Measurements from ENCODE around the gene KRTAP10-3. TPM values are rescaled to one million over a fixed set of nuclear protein-coding genes. Genes with fewer than 3 reads are reported as not detected.
"Not testable (repeated sequence)": the region's sequence is repeated elsewhere in the genome, so short reads cannot be mapped to it uniquely, and the experiment has no call there.

KRTAP10-3 gene
- total and polyA plus RNA-seq, 2 of the 13 experiments (the other 11 are each of a cell fraction or from before 2014, with no cell fraction given): not detected

GRCh38 chr21:44574457-44575306, 16.1 kb upstream of the KRTAP10-3 start (continued):
- TF ChIP-seq PCBP2 (optimal IDR thresholded peaks at IDR 0.05; ENCODE audit: low read depth, low read length, poor library complexity, severe bottlenecking) (no peak), PRDM4 (CRISPR knock-in tag; IDR thresholded peaks at IDR 0.05; ENCODE audit: borderline replicate concordance) (no peak), HNF4A (CRISPR knock-in tag; IDR thresholded peaks at IDR 0.05) (peak; percentile 89)

DNA sequence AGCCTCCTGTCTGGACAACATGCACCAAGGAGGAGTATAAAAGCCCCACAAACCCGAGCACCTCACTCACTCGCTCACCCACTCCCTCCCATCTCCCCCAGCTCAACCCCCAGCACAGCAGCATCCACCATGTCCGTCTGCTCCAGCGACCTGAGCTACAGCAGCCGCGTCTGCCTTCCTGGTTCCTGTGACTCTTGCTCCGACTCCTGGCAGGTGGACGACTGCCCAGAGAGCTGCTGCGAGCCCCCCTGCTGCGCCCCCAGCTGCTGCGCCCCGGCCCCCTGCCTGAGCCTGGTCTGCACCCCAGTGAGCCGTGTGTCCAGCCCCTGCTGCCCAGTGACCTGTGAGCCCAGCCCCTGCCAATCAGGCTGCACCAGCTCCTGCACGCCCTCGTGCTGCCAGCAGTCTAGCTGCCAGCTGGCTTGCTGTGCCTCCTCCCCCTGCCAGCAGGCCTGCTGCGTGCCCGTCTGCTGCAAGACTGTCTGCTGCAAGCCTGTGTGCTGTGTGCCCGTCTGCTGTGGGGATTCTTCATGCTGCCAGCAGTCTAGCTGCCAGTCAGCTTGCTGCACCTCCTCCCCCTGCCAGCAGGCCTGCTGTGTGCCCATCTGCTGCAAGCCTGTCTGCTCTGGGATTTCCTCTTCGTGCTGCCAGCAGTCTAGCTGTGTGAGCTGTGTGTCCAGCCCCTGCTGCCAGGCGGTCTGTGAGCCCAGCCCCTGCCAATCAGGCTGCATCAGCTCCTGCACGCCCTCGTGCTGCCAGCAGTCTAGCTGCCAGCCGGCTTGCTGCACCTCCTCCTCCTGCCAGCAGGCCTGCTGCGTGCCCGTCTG, 15.2 kb upstream of the KRTAP10-3 start, which contains the start of gene KRTAP10-4:
KRTAP10-4 (plus strand) TSS at position 100 of the 827 bp plus-strand sequence; CDS start at position 130, 30 bp downstream.
- peak within 1 kb of the TSS; percentile 25; the same call in 1 of the 2 replicates for H3K9ac ChIP-seq (ENCODE audit: insufficient read depth, low read depth, low read length)
- H3K27me3 ChIP-seq (ENCODE audit: control insufficient read depth in 1 of 2, insufficient read depth in 2 of 2, low read length in 2 of 2); in situ Hi-C loops (cut with HindIII; ENCODE audit: extremely low pct_ligation_motif_present, low pct_unique_long_range_greater_than_20kb); DNase-seq (ENCODE audit: low spot score); ATAC-seq; H3K79me2 ChIP-seq (ENCODE audit: insufficient read depth, low read length); H3K27ac ChIP-seq (ENCODE audit: extremely low read length, insufficient read depth, low read length); H2AFZ ChIP-seq (ENCODE audit: low read length); BruUV-seq (replicated peaks); FAIRE-seq; H3K36me3 ChIP-seq (replicated peaks in 1 of 2; ENCODE audit: control insufficient read depth in 1 of 2, insufficient read depth in 2 of 2, low read length in 2 of 2); intact Hi-C loops (cut with micrococcal nuclease; ENCODE audit: unreplicated experiment); H4K20me1 ChIP-seq (ENCODE audit: insufficient read depth, low read length); POLR2A ChIA-PET: not testable (repeated sequence)
- H3K9me3 ChIP-seq (ENCODE audit: low read length): peaks cover 14% of the 10 kb centered on the region
- WGBS (ENCODE audit: low lambda C conversion rate): 74% methylated on average over 6 of the region's 25 CpGs
- H3K4me3 ChIP-seq (replicated peaks in 1 of 3; ENCODE audit: insufficient read depth in 1 of 3, low read depth in 2 of 3, low read length in 3 of 3): peak within 1 kb of the TSS; percentile 9 to 59 (median 21); a peak in 1 of 6 replicates
- H3K4me2 ChIP-seq (ENCODE audit: low read depth, low read length): peak within 1 kb of the TSS; percentile 75
- CTCF ChIA-PET (ENCODE audit: low intra/inter-chr PET ratio, low total read pairs): interaction anchor here (0.7 kb wide), 1 partner anchor 10 kb away, joined by 3 read pairs; no protein-coding TSS in a partner anchor
- peaks cover 32% of the 10 kb centered on the region for H3K4me1 ChIP-seq (ENCODE audit: insufficient read depth, low read length)
